HG02678 (cell line): ENCODE results near the gene CERS3.

Experiments
- ATAC-seq: cut with Tn5 transposase; IDR thresholded peaks from one replicate; pipeline ENCODE4 v1.9.1; 2021; ENCODE audit warnings: mild to moderate bottlenecking, moderate library complexity; ENCODE audit not compliant: unreplicated experiment

CERS3 gene

GRCh38 chr15:100528833-100529428 is at the start of gene CERS3:
CERS3 (minus strand) TSS chr15:100528950; CDS start chr15:100501849, 27,101 bp downstream.
- no peak for ATAC-seq

- no peak for ATAC-seq
Measured at GRCh38 chr15:100573526-100573925, 44.8 kb upstream of the CERS3 start.

GRCh38 chr15:100572362-100572983 is 43.7 kb upstream of the CERS3 start:
- no peak for ATAC-seq

- ATAC-seq, result no peak
Measured at GRCh38 chr15:100571592-100572167, 42.9 kb upstream of the CERS3 start.

GRCh38 chr15:100570735-100571313 is 42.1 kb upstream of the CERS3 start:
- peak; percentile 76 for ATAC-seq

GRCh38 chr15:100570275-100570674 is 41.5 kb upstream of the CERS3 start:
- ATAC-seq, result peak; percentile 20

GRCh38 chr15:100569391-100569790 is 40.6 kb upstream of the CERS3 start:
- ATAC-seq, result no peak

- no peak for ATAC-seq
Measured at GRCh38 chr15:100566850-100567628, 38.3 kb upstream of the CERS3 start.

GRCh38 chr15:100565591-100565990 is 36.8 kb upstream of the CERS3 start:
- ATAC-seq, result no peak

- no peak for ATAC-seq
Measured at GRCh38 chr15:100560323-100560722, 31.6 kb upstream of the CERS3 start.

GRCh38 chr15:100559330-100559729 is 30.6 kb upstream of the CERS3 start:
- no peak for ATAC-seq

GRCh38 chr15:100558771-100559254 is 30.1 kb upstream of the CERS3 start:
- no peak for ATAC-seq

- ATAC-seq, result no peak
Measured at GRCh38 chr15:100553468-100553867, 24.7 kb upstream of the CERS3 start.

GRCh38 chr15:100547961-100548360 is 19.2 kb upstream of the CERS3 start:
- ATAC-seq, result no peak

GRCh38 chr15:100544946-100545345 is 16.2 kb upstream of the CERS3 start:
- no peak for ATAC-seq

GRCh38 chr15:100544338-100544841 is 15.6 kb upstream of the CERS3 start:
- no peak for ATAC-seq

- ATAC-seq, result no peak
Measured at GRCh38 chr15:100542290-100542689, 13.5 kb upstream of the CERS3 start.

GRCh38 chr15:100537331-100537730 is 8.6 kb upstream of the CERS3 start:
- ATAC-seq, result no peak

- no peak for ATAC-seq
Measured at GRCh38 chr15:100536733-100537132, 8.0 kb upstream of the CERS3 start.

GRCh38 chr15:100533886-100534285 is 5.1 kb upstream of the CERS3 start:
- ATAC-seq, result no peak

- no peak for ATAC-seq
Measured at GRCh38 chr15:100531823-100532327, 3.1 kb upstream of the CERS3 start.
